SK-N-SH treated with all-trans-retinoic acid at 6 μM for 48 hours (cell line): ENCODE measurements around the gene VILL.

Source experiments
- ARNTL ChIP-seq: fragments of 450-650 bp; formaldehyde crosslinking; IDR thresholded peaks from 2 replicates; pipeline ENCODE4 v1.5.0; 2020; ENCODE audit warnings: low read depth, mild to moderate bottlenecking, moderate library complexity, borderline replicate concordance
- CREB5 ChIP-seq: fragments of 250-450 bp; sonication (Bioruptor Pico); IDR thresholded peaks from 2 replicates; pipeline ENCODE4 v1.5.1; 2020; ENCODE audit warnings: low read depth, mild to moderate bottlenecking, moderate library complexity
- TOX ChIP-seq: fragments of 250-450 bp; sonication (Bioruptor Pico); IDR thresholded peaks from 2 replicates; pipeline ENCODE4 v1.8.0; 2021; ENCODE audit warnings: mild to moderate bottlenecking, moderate library complexity, borderline replicate concordance
- TF ChIP-seq, protein P1 (sequence below): fragments of 250-450 bp; sonication (Bioruptor Pico); IDR thresholded peaks from 2 replicates; pipeline ENCODE4 v1.5.1; 2021; ENCODE audit warnings: mild to moderate bottlenecking, moderate library complexity

DNA sequence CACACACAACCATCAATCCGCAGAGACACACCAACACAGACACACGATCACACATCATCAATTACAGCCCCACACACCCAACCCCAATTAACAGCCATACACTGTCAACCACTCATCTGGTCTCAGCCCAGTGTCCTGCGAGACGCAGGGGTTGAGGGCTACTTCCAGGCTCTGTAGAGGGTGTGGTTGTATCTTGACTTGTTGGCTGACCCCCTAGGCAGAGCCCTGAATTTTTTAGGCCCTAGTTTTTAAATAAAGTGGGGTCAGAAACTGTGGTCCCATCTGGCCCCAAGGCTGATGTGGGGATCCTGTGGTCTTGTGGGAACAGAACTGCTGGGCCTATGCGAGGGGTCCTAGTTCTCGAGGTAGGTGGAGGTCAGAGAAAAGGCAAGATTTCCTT is 9.2 kb downstream of the VILL start:
- TF ChIP-seq CREB5 (CRISPR knock-in tag), result no peak
- TF ChIP-seq, protein P1, sequence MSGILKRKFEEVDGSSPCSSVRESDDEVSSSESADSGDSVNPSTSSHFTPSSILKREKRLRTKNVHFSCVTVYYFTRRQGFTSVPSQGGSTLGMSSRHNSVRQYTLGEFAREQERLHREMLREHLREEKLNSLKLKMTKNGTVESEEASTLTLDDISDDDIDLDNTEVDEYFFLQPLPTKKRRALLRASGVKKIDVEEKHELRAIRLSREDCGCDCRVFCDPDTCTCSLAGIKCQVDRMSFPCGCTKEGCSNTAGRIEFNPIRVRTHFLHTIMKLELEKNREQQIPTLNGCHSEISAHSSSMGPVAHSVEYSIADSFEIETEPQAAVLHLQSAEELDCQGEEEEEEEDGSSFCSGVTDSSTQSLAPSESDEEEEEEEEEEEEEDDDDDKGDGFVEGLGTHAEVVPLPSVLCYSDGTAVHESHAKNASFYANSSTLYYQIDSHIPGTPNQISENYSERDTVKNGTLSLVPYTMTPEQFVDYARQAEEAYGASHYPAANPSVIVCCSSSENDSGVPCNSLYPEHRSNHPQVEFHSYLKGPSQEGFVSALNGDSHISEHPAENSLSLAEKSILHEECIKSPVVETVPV, result no peak
- no peak for TF ChIP-seq ARNTL
- no peak for TF ChIP-seq TOX (CRISPR knock-in tag)
